Measurements from ENCODE around the gene INSM2.

Gene INSM2, protein sequence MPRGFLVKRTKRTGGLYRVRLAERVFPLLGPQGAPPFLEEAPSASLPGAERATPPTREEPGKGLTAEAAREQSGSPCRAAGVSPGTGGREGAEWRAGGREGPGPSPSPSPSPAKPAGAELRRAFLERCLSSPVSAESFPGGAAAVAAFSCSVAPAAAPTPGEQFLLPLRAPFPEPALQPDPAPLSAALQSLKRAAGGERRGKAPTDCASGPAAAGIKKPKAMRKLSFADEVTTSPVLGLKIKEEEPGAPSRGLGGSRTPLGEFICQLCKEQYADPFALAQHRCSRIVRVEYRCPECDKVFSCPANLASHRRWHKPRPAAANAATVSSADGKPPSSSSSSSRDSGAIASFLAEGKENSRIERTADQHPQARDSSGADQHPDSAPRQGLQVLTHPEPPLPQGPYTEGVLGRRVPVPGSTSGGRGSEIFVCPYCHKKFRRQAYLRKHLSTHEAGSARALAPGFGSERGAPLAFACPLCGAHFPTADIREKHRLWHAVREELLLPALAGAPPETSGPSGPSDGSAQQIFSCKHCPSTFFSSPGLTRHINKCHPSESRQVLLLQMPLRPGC

DNA sequence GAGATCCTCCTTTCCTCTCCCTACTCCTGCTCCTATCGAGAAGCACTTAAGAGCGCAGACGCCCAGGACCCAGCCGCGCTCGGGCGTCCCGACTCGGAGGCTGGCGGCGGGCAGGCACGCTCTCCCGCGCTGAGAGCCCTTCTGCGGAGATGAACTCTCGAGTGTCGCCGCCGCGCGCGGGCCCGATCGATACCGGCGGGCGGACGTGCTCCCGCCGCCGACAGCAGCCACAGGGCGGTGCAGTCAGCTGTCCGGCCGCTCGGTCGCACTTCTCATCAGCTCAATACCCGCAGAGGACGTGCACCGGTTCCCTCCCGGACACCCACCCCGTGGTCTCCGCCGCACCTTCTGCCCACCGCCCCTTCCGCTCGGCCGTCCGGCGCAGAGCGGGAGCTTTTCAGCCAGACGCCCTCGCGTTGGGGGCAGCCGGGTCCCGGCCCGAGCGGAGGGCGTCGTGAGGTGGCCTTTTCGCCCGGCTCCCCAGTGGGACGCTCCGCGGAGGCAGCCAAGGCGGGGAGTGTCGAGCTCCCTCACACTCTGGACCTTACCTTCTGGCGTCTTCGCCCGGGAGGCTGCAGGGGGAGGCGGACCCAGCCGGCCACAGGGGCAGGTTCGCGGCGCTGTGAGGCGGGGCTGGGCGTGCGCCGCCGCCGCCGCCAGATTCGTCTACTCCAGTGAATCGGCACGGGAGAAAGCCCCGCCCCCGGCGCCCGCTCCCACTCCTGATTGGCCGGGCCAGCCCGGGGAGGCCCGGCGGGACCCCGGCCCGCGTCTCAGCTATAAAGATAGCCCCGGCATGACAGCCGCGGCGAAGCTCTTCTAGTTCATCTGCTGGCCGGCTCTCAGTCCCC is at the start of gene INSM2:
TSS of gene INSM2 (plus strand) at position 808 of the 851 bp plus-strand sequence. CDS start 89 bp downstream, outside the sequence.
- peak; percentile 48 for DNase-seq (ENCODE audit: low spot score)

GRCh38 chr14:35492569-35493014 is 41.4 kb upstream of the INSM2 start:
- no peak for DNase-seq (ENCODE audit: low spot score)

DNA sequence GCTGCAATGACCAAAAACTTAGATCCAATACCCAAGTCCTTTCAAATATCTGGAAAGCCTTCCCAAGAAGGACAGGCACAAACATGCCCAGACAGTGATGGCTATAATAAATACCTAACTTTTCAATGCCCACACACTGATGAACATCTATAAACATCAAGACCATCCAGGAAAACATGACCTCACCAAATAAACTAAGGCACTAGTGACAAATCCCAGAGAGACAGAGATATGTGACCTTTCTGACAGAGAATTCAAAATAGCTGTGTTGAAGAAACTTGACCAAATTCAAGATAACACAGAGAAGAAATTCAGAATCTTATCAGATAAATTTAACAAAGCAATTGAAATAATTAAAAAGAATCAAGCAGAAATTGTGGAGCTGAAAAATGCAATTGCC is 38.7 kb upstream of the INSM2 start:
- DNase-seq (ENCODE audit: low spot score) = no peak

DNA sequence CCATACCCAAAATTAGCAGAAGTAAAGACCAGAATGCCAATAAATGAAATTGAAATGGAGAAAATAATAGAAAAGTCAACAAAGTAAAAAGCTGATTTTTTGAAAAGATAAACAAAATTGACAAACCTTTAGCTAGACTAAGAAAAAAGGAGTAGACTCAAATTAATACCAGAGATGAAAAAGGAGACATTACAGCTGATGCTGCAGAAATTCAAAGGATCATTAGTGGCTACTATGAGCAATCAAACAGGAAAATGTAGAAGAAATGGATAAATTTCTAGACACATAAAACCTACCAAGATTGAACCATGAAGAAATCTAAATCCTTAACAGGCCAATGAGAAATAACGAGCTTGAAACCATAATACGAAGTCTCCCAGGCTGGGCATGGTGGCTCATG is 34.8 kb upstream of the INSM2 start:
- no peak for DNase-seq (ENCODE audit: low spot score)

GRCh38 chr14:35503646-35504045 is 30.3 kb upstream of the INSM2 start:
- no peak for DNase-seq (ENCODE audit: low spot score)

DNA sequence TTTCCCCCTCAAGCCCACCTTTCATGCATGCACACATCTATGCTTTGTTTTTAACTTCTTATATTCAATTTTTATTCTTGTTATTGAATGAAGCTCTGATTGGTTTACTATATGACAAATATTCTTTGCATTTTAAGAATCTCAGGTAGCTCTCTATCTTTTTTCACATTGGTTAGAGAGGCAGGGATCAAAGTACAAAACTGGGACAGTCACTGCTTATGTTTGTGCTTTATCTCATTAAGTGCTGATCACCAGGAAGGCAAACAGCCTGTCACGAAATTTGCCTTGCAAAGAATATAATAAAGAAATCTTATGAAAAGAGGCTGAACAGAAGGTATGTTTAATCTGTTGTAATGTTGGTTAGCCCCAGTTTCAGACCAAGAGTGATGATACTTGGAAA is 29.7 kb upstream of the INSM2 start:
- no peak for DNase-seq (ENCODE audit: low spot score)

GRCh38 chr14:35506461-35506860 is 27.5 kb upstream of the INSM2 start:
- DNase-seq (ENCODE audit: low spot score) = no peak

DNA sequence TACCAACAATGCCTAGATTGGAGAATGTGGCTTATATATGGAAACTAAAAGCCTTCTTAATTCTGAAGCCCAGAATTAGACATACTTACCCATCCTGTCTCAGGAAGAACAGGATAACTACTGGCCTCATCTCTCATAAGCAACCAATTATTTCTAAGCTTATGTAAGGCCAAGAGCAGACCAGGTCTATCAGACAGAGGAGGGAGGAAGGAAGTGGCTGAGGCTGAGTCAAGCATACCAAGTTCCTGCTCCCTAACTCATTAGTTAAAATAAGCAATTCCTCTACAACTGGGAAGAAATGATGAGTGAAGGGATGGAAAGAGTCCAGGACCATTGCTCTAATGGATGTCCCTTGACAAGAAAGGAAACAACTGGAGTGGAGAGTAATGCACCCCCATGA is 27.0 kb upstream of the INSM2 start:
- DNase-seq (ENCODE audit: low spot score) = peak; percentile 16

DNA sequence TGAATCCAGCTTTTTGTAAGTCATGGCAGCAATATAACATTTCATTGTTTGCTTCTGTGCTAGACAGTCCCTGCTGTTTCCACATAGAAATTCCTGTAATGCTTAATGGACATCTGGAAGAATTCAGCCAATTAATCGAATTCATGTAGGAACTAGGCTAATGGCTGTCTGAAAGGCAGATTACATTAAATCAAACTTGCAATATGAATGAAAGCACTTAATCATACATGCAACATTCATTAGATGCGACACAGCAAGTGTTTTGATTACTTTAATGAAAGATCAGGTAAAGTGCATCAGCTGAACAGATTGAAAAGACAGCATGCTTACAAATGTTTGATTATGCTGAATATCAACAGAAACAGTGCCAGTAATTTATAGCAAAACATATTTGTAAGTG is 24.1 kb upstream of the INSM2 start:
- no peak for DNase-seq (ENCODE audit: low spot score)

DNA sequence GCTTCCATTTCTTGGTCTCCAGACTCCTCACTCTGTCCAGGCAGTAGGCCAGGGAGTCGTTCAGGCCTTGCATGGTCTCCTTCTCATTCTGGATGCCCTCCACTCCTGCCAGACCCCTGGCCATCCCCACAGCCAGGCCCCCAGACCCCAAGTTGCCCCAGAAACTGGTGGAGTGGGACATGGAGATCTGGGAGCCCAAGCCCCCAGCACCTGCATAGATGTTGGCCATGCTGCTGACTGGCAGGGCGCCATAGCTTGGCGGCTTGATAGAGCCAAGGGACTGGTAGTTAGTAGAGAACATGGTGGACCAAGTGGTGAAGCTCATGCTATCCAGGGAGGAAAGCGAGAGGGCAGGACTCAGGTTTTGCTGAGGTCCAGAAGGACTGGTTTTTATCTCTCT is 21.2 kb upstream of the INSM2 start:
- DNase-seq (ENCODE audit: low spot score) = no peak

DNA sequence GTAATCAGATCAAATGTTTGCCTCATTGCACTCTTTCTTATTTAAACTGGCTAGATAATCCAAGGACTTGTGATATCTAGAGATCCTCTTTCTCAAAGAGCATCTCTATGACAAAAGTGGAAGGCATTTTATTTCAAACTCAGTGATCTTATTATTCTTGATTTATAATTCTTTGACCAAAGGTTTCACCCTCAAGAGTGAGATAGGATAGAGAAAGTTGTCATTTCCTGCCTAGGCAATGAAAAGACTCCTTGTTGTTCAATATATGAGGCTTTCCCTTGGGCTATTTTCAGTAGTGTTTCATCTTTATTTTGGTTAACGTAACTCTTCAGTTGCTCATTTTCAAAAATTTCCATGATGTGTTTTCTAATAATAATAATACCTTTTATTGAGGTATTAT is 18.0 kb upstream of the INSM2 start:
- DNase-seq (ENCODE audit: low spot score) = no peak

DNA sequence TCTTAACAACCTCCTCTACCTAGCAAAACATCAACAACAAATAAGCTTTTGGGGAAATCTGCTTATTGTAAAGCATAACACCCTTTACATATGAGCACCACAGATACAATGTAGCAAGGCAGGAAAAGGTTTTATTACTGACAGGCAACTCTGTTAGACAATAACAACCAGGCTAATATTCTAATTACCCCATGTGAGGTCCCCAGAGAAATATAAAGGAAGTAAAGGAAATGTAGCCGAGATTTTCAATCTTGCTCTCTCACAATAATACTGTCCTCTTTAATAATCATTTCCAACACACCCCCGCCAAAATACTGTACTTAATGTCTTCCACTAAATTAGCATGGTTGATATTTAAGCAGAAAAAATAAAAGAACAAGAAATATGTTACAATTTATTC is 14.0 kb upstream of the INSM2 start:
- no peak for DNase-seq (ENCODE audit: low spot score)

GRCh38 chr14:35525695-35526094 is 8.3 kb upstream of the INSM2 start:
- no peak for DNase-seq (ENCODE audit: low spot score)

DNA sequence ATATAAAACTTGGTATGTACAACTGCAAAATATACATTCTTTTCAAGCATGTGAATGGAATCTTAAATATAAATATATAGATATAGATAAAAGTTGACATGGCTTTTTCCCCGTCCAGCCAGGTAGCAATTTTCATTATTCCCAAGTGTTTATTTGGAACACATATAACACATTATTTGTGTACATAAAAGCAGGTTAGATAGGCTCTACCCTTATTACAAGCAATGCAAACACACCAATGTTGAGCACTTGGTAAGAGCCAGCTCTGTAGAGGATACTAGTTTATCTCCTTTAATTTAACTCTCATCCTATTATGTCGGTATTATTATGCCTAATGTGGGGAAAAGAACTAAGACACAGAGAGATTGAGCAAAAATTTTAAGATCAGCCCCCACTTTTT is 7.0 kb upstream of the INSM2 start:
- DNase-seq (ENCODE audit: low spot score) = no peak

GRCh38 chr14:35531960-35532747 is 1.8 kb upstream of the INSM2 start:
- DNase-seq (ENCODE audit: low spot score) = no peak

DNA sequence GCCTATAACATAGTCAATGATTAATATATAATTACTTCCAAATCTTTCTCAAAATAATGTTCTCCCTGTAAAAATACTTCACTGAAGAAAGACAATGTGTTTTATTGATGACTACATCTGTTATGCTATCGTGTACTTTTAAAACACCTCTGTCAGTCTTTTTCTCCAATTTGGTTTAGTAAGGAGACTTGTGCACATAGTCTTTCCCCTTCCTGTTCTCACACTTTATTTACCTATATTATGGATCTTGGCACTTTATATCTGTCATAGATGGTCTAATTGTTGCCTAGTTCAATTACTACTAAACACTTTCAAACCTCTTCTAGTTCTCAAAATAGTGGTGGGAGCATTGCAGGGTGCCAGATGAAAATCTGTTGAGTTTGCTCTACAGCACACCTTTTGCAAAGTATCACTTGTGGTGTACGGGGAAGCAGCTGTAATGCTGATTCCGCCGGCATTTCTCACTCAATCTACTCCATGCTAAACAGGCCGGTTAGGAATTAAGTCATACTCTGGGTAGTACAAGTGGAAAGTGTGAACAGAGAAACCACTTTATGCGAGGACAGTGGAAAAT is 1.1 kb upstream of the INSM2 start:
- no peak for DNase-seq (ENCODE audit: low spot score)

DNA sequence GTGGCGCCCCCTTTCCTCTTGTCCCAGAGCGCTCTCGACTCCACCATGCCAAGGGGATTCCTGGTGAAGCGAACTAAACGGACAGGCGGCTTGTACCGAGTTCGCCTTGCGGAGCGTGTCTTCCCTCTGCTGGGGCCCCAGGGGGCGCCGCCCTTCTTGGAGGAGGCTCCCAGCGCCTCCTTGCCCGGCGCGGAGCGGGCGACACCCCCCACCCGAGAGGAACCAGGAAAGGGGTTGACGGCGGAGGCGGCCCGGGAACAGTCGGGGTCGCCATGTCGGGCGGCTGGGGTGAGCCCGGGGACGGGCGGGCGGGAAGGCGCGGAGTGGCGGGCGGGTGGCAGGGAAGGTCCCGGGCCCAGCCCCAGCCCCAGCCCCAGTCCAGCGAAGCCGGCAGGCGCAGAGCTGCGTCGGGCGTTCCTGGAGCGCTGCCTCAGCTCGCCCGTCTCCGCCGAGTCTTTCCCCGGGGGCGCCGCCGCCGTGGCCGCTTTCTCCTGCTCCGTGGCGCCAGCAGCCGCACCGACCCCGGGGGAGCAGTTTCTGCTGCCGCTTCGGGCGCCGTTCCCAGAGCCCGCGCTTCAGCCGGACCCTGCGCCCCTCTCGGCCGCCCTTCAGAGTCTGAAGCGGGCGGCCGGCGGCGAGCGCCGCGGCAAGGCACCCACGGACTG is 376 bp downstream of the INSM2 start:
- no peak for DNase-seq (ENCODE audit: low spot score)

DNA sequence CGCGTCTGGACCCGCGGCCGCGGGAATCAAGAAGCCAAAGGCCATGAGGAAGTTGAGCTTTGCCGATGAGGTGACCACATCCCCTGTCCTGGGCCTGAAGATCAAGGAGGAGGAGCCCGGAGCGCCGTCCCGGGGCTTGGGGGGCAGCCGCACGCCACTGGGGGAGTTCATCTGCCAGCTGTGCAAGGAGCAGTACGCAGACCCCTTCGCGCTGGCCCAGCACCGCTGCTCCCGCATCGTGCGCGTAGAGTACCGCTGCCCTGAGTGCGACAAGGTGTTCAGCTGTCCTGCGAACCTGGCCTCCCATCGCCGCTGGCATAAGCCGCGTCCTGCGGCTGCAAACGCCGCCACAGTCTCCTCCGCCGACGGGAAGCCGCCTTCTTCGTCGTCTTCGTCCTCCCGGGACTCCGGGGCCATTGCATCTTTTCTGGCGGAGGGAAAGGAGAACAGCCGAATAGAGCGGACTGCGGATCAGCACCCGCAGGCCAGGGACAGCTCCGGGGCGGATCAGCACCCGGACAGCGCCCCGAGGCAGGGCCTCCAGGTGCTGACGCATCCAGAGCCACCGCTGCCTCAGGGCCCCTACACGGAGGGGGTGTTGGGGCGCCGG is 1.0 kb downstream of the INSM2 start:
- peak; percentile 66 for DNase-seq (ENCODE audit: low spot score)

- DNase-seq (ENCODE audit: low spot score) = no peak
Measured at GRCh38 chr14:35535483-35536112, 1.6 kb downstream of the INSM2 start.

GRCh38 chr14:35539969-35540368 is 6.0 kb downstream of the INSM2 start:
- no peak for DNase-seq (ENCODE audit: low spot score)
